B cell (primary cell): ENCODE results near the gene TMEM108. TPM values are rescaled to one million over a fixed set of nuclear protein-coding genes. Genes with fewer than 3 reads are reported as not detected.

Experiments
- ATAC-seq: fragments of 200-7000 bp; cut with Tn5 transposase; one replicate; pipeline ENCODE4 v1.10.0; 2021; ENCODE audit warnings: low read depth, mild to moderate bottlenecking, moderate number of reproducible peaks, moderate library complexity
- CTCF ChIA-PET: fragments of 350-600 bp; sonication (Branson Sonifier 250); formaldehyde crosslinking; loops from one replicate; lab custom pipeline; 2021; ENCODE audit warnings: antibody characterized with exemption, inconsistent platforms; lab: Charles Lee
- POLR2A ChIA-PET: fragments of 350-600 bp; sonication (Branson Sonifier 250); formaldehyde crosslinking; loops from one replicate; lab custom pipeline; 2021; ENCODE audit warnings: antibody characterized with exemption; lab: Charles Lee
- DNase-seq: peaks from one replicate; pipeline ENCODE4 v3.0.0; 2013
- H2AFZ ChIP-seq: 2 replicates; pipeline ENCODE4 v1.6.1; 2012; ENCODE audit warnings: mild to moderate bottlenecking, low read depth, low read length; ENCODE audit not compliant: insufficient read depth, poor library complexity, severe bottlenecking
- H3K27ac ChIP-seq, 2 donors: 1 replicate in 1 of 2; 2 replicates in 1 of 2; pipeline ENCODE4 v1.5.1; 2012 to 2013; ENCODE audit warnings: low read length in 2 of 2, mild to moderate bottlenecking in 2 of 2, moderate library complexity in 1 of 2
- H3K27me3 ChIP-seq, 4 experiments: fragments of 200-600 bp in 1 of 4; sonication (generic) in 1 of 4; replicated peaks in 1 of 4; 1 replicate in 2 of 4; 2 replicates in 2 of 4; pipeline versions ENCODE4 v1.6.1 to v1.7.0; 2013 to 2016; ENCODE audit warnings: low read length in 3 of 4, mild to moderate bottlenecking in 2 of 4, mixed read lengths in 1 of 4, moderate library complexity in 1 of 4; ENCODE audit not compliant: insufficient read depth in 4 of 4, control insufficient read depth in 3 of 4; ENCODE audit errors: control extremely low read depth in 1 of 4
- H3K36me3 ChIP-seq, 2 experiments: replicated peaks in 1 of 2; 1 replicate in 1 of 2; 2 replicates in 1 of 2; pipeline versions ENCODE4 v1.6.1 to v1.7.1; 2013; ENCODE audit warnings: low read length in 1 of 2; ENCODE audit not compliant: insufficient read depth in 2 of 2, control insufficient read depth in 1 of 2; ENCODE audit errors: control extremely low read depth in 1 of 2, extremely low read depth in 1 of 2
- H3K4me1 ChIP-seq, 2 donors: fragments of 200-600 bp in 1 of 2; sonication (generic) in 1 of 2; 1 replicate in 1 of 2; 2 replicates in 1 of 2; pipeline versions ENCODE4 v1.5.1 to v1.6.1; 2013 to 2017; ENCODE audit warnings: low read length in 2 of 2; ENCODE audit not compliant: control insufficient read depth in 2 of 2, insufficient read depth in 2 of 2
- H3K4me2 ChIP-seq: replicated peaks from 2 replicates; pipeline ENCODE3; 2012; ENCODE audit warnings: mild to moderate bottlenecking, low read depth, low read length; ENCODE audit not compliant: poor library complexity, severe bottlenecking
- H3K4me3 ChIP-seq, 5 experiments: fragments of 200-600 bp in 1 of 5; sonication (generic) in 1 of 5; 1 replicate in 3 of 5; 2 replicates in 2 of 5; pipeline versions ENCODE4 v1.5.1 to v1.7.0; 2011 to 2016; ENCODE audit warnings: low read length in 4 of 5, mild to moderate bottlenecking in 4 of 5, low read depth in 2 of 5, control low read depth in 1 of 5, moderate library complexity in 1 of 5; ENCODE audit not compliant: insufficient read depth in 1 of 5; ENCODE audit errors: control extremely low read depth in 1 of 5, extremely low read depth in 1 of 5
- H3K79me2 ChIP-seq: fragments of 200-600 bp; sonication (generic); one replicate; pipeline ENCODE4 v1.6.0; 2016; ENCODE audit warnings: low read length; ENCODE audit not compliant: control insufficient read depth, insufficient read depth
- H3K9ac ChIP-seq: fragments of 200-600 bp; sonication (generic); 2 replicates; pipeline ENCODE4 v1.6.1; 2017; ENCODE audit warnings: mild to moderate bottlenecking, low read length, moderate library complexity
- H3K9me3 ChIP-seq, 3 donors: one replicate each; pipeline versions ENCODE4 v1.6.1 to v1.7.1; 2013; ENCODE audit warnings: low read length in 2 of 3; ENCODE audit not compliant: control insufficient read depth in 2 of 3, insufficient read depth in 1 of 3; ENCODE audit errors: control extremely low read depth in 1 of 3
- H4K20me1 ChIP-seq: 2 replicates; pipeline ENCODE4 v1.6.0; 2012; ENCODE audit warnings: mild to moderate bottlenecking, low read length; ENCODE audit not compliant: insufficient read depth, control insufficient read depth, poor library complexity, severe bottlenecking
- H3K27ac Mint-ChIP-seq: one replicate; pipeline ENCODE4 v1.8.0; 2021; ENCODE audit warnings: mixed read lengths
- H3K27me3 Mint-ChIP-seq: one replicate; pipeline ENCODE4 v1.8.0; 2021; ENCODE audit warnings: mixed read lengths
- H3K4me1 Mint-ChIP-seq: one replicate; pipeline ENCODE4 v1.8.0; 2021; ENCODE audit warnings: mixed read lengths
- H3K4me3 Mint-ChIP-seq: one replicate; pipeline ENCODE4 v1.8.0; 2021; ENCODE audit warnings: mixed read lengths
- H3K9me3 Mint-ChIP-seq: one replicate; pipeline ENCODE4 v1.8.0; 2022; ENCODE audit warnings: mixed read lengths; ENCODE audit not compliant: insufficient read depth
- CTCF ChIP-seq: fragments of 200-600 bp; IDR thresholded peaks from one replicate; pipeline ENCODE4 v1.8.0; 2022; ENCODE audit warnings: antibody characterized with exemption, mild to moderate bottlenecking
- EZH2 ChIP-seq: IDR thresholded peaks from 2 replicates; pipeline ENCODE4 v1.6.1; 2012; ENCODE audit warnings: borderline replicate concordance, low read depth, mild to moderate bottlenecking, moderate library complexity, low read length; ENCODE audit not compliant: insufficient read depth, poor library complexity, severe bottlenecking
- WGBS: methylation state at CpG from one replicate; pipeline ENCODE4 v1.1.5; 2013; ENCODE audit warnings: missing lambda C conversion rate; ENCODE audit not compliant: insufficient coverage; 5-methylcytosine and 5-hydroxymethylcytosine counted together
- intact Hi-C: fragments of 100-400 bp; cut with micrococcal nuclease; formaldehyde crosslinking; loops from one replicate; pipeline ENCODE4 v1.10.0; 2022
- polyA plus RNA-seq: library from polyadenylated mRNA; depleted of rRNA; stranded (reverse); fragments of >200 nt; gene quantifications from 2 replicates; pipeline ENCODE4 v1.2.3, GENCODE V29; 2012
- total RNA-seq, 2 donors: library from RNA; stranded (reverse); fragments of 120-200 nt in 1 of 2; gene quantifications; 1 replicate in 1 of 2; 2 replicates in 1 of 2; pipeline versions ENCODE4 v1.2.3 to v1.2.4, GENCODE V29; 2013 to 2022

TMEM108 gene
- total and polyA plus RNA-seq, 2 donors (not counting 1 experiment from before 2014, with no cell fraction given), result not detected

DNA sequence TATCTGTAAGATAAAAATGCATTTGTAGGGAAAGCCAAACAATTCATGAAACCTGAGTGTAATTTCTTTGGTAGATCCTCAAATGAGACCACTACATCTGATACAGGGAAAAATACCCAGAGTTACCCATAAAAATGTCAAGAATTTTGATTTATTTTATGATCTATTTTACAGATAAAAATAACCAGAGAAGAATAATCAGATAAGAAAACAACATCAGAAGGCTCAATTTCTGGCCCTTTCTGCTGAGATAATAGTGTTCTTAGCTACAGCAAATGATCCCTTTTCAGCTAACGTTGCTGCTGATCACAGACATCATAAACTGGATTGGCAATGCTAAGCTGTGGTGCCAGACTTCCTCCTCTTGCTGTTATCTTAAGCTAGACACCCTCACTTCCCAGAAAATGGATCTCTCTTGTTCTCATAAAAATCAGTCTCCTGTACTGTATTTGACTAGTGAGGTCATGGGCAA is 21.3 kb upstream of the TMEM108 start:
- H3K27ac ChIP-seq, result no peak overlapping the region
- Mint-ChIP-seq H3K27me3 (peaks cover 7% of the 10 kb centered on the region), H3K4me1 (no peaks in the 10 kb centered on the region), H3K9me3 (peaks cover 6% of the 10 kb centered on the region), H3K4me3 (no peak overlapping the region), H3K27ac (no peak overlapping the region)
- no peaks in the 10 kb centered on the region for H3K4me1 ChIP-seq
- intact Hi-C loops, result no loop called here
- H4K20me1 ChIP-seq, result no peaks in the 10 kb centered on the region
- ATAC-seq (no peak), DNase-seq (no peak)
- no peak overlapping the region for H3K4me3 ChIP-seq
- 0% methylated on average over 1 of the region's 1 CpG for WGBS
- ChIA-PET POLR2A (no interaction called here), CTCF (no interaction called here)
- no peak overlapping the region for H2AFZ ChIP-seq
- H3K36me3 ChIP-seq, result no peaks in the 10 kb centered on the region
- no peak overlapping the region for H3K9ac ChIP-seq
- H3K27me3 ChIP-seq, result peaks cover 0 to 3% (median 0%) of the 10 kb centered on the region in 4 experiments
- no peak for TF ChIP-seq CTCF
- no peak for TF ChIP-seq EZH2
- peaks cover 0 to 8% (median 0%) of the 10 kb centered on the region in 3 donors for H3K9me3 ChIP-seq
- H3K4me2 ChIP-seq, result no peak overlapping the region
- no peaks in the 10 kb centered on the region for H3K79me2 ChIP-seq

DNA sequence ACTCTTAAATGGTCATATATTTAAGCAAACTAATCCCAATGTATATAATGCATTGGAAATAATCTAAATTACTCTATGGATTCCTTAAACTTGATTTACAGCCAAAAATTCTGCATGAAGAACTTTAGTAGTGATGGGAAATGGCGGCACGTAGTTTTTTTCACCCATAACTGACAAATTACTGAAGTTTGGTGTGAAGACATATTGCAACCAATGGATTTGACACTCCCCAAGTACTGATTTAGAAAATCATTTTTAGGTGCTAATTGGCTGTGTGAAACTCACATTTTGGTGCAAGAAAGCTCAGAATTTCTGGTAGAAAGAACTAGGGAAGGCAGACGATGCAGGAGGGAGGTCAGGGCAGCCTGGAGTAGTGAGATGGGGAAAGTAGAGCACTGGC is 19.3 kb upstream of the TMEM108 start:
- intact Hi-C loops, result no loop called here
- H3K4me2 ChIP-seq, result no peak overlapping the region
- Mint-ChIP-seq H3K27me3 (peaks cover 7% of the 10 kb centered on the region), H3K4me3 (no peak overlapping the region), H3K4me1 (no peaks in the 10 kb centered on the region), H3K9me3 (no peaks in the 10 kb centered on the region), H3K27ac (no peak overlapping the region)
- WGBS, result 100% methylated on average over 1 of the region's 3 CpGs
- no peaks in the 10 kb centered on the region for H4K20me1 ChIP-seq
- H3K4me3 ChIP-seq, result no peak overlapping the region
- H3K79me2 ChIP-seq, result no peaks in the 10 kb centered on the region
- H3K27me3 ChIP-seq, result peaks cover 0 to 3% (median 0%) of the 10 kb centered on the region in 4 experiments
- H2AFZ ChIP-seq, result no peak overlapping the region
- ATAC-seq (no peak), DNase-seq (no peak)
- no peak overlapping the region for H3K9ac ChIP-seq
- POLR2A ChIA-PET, result no interaction called here
- no peaks in the 10 kb centered on the region for H3K4me1 ChIP-seq
- H3K36me3 ChIP-seq, result no peaks in the 10 kb centered on the region
- no peaks in the 10 kb centered on the region for H3K9me3 ChIP-seq
- TF ChIP-seq CTCF (no peak), EZH2 (no peak)
- CTCF ChIA-PET, result no interaction called here
- H3K27ac ChIP-seq, result no peak overlapping the region
